PFSK-1 (cell line): ENCODE results near the gene UBAP2.

Experiments
- FOXP2 ChIP-seq: optimal IDR thresholded peaks from 2 replicates; pipeline ENCODE3; 2011; ENCODE audit warnings: borderline replicate concordance, control low read depth, inconsistent platforms; ENCODE audit not compliant: insufficient read depth; ENCODE audit errors: extremely low read length, extremely low read depth
- POLR2AphosphoS5 ChIP-seq: IDR thresholded peaks from 2 replicates; pipeline ENCODE4 v1.6.1; 2012; ENCODE audit warnings: low read depth, mild to moderate bottlenecking, control low read depth, low read length, moderate library complexity
- SIN3A ChIP-seq: IDR thresholded peaks from 2 replicates; pipeline ENCODE4 v1.6.1; 2012; ENCODE audit warnings: mild to moderate bottlenecking, low read length, moderate library complexity, borderline replicate concordance; ENCODE audit not compliant: insufficient read depth
- TAF1 ChIP-seq: IDR thresholded peaks from 2 replicates; pipeline ENCODE4 v1.6.1; 2012; ENCODE audit warnings: low read length, control low read depth, borderline replicate concordance; ENCODE audit not compliant: insufficient read depth
- TF ChIP-seq, protein P1 (sequence below), 2 experiments: IDR thresholded peaks; 2 replicates each; pipeline versions ENCODE4 v1.6.1 to v1.8.0; 2011 to 2012; ENCODE audit warnings: low read depth in 2 of 2, low read length in 2 of 2, control low read depth in 1 of 2, inconsistent platforms in 1 of 2, mild to moderate bottlenecking in 1 of 2, moderate library complexity in 1 of 2; ENCODE audit not compliant: insufficient read depth in 1 of 2

DNA sequence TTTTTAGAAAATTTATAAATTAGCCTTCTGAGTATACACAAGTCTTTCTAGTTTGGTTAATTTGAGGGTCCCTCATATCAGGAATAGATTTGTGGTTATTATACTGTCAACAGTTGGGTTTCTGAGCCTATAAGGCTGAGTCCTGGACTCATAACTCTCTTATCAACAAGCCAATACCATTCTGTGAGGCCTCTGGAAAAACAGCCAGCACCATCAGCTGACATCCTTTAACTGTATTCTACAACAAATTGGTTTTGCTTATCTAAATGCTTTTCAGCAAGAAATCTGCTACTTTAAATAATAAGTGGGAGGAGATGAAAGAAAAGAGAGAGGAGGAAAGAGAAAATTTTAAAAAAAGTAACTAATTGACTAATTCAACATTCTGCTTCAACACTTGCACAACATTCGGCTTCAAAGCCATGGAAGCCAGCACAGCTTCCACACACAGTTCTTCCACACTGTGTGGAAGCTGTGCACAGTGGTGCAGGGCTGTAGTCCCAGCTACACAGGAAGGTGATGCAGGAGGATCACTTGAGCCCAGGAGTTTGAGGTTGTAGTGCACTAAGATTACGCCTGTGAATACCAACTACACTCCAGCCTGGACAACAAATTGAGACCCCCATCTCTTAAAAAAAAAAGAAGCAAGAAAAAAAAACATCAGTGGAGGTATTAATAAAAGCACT lies 84.5 kb downstream of the UBAP2 start:
- no peak for TF ChIP-seq POLR2AphosphoS5
- TF ChIP-seq, protein P1, sequence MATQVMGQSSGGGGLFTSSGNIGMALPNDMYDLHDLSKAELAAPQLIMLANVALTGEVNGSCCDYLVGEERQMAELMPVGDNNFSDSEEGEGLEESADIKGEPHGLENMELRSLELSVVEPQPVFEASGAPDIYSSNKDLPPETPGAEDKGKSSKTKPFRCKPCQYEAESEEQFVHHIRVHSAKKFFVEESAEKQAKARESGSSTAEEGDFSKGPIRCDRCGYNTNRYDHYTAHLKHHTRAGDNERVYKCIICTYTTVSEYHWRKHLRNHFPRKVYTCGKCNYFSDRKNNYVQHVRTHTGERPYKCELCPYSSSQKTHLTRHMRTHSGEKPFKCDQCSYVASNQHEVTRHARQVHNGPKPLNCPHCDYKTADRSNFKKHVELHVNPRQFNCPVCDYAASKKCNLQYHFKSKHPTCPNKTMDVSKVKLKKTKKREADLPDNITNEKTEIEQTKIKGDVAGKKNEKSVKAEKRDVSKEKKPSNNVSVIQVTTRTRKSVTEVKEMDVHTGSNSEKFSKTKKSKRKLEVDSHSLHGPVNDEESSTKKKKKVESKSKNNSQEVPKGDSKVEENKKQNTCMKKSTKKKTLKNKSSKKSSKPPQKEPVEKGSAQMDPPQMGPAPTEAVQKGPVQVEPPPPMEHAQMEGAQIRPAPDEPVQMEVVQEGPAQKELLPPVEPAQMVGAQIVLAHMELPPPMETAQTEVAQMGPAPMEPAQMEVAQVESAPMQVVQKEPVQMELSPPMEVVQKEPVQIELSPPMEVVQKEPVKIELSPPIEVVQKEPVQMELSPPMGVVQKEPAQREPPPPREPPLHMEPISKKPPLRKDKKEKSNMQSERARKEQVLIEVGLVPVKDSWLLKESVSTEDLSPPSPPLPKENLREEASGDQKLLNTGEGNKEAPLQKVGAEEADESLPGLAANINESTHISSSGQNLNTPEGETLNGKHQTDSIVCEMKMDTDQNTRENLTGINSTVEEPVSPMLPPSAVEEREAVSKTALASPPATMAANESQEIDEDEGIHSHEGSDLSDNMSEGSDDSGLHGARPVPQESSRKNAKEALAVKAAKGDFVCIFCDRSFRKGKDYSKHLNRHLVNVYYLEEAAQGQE (IDR thresholded peaks at IDR 0.05; ENCODE audit: insufficient read depth in 1 of 2, low read depth in 2 of 2, low read length in 2 of 2), result no peak
- TF ChIP-seq SIN3A, result no peak
- no peak for TF ChIP-seq TAF1
- TF ChIP-seq FOXP2, result no peak
